ENCODE results near the gene MLLT3. TPM values are rescaled to one million over a fixed set of nuclear protein-coding genes. Genes with fewer than 3 reads are reported as not detected.

Gene MLLT3
- total RNA-seq, 1 experiment from 2014 or later = 13.0 TPM

DNA sequence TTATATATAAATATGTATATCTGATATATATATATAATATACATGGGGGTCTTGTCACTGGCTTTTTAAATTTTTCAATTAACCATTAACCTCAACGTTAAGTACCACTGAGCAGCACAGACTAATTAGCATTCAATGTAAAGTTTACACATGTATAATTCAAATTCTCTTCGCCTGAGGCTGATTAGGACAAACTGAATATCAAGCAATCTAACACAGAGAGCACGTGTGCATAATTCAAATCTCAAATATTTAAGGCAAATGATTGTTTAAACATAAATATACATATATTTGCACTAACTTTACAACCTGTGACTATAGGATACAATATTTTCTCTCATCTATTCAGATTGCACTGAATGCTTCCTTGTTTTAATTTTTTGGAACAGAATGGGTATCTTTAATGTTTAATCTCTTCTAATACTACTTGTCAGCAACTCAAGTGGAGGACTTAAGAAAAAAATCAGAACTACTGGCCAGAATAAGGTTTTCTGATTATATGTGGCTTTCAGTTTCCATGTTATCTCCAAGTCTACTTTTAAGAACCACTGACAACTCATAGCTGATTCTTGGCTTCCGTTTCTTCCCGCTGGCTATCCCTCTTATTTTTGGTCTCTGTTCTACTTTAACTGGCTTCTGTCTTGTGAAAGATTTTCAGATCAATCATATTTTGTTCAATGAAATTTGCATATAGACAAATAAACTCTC lies 204.8 kb downstream of the MLLT3 start:
- DNase-seq (ENCODE audit: low spot score) = no peak

DNA sequence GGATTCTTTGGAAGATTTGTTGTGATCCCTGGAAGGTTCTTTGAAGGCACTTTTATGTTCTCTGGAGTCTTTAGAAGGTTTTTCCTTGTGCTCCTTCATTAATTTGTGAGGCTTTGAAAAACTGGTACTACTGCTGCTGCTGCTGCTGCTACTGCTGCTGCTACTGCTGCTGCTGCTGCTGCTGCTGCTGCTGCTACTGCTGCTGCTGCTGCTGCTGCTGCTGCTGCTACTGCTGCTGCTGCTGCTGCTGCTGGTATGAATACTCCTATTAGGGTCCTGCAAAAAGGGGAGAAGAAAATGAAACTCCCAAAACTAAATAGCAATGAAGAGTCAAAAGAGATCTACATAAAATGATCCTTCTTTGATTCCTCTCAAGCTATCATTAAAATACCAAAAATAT lies 208.1 kb downstream of the MLLT3 start:
- DNase-seq (ENCODE audit: low spot score) = no peak

DNA sequence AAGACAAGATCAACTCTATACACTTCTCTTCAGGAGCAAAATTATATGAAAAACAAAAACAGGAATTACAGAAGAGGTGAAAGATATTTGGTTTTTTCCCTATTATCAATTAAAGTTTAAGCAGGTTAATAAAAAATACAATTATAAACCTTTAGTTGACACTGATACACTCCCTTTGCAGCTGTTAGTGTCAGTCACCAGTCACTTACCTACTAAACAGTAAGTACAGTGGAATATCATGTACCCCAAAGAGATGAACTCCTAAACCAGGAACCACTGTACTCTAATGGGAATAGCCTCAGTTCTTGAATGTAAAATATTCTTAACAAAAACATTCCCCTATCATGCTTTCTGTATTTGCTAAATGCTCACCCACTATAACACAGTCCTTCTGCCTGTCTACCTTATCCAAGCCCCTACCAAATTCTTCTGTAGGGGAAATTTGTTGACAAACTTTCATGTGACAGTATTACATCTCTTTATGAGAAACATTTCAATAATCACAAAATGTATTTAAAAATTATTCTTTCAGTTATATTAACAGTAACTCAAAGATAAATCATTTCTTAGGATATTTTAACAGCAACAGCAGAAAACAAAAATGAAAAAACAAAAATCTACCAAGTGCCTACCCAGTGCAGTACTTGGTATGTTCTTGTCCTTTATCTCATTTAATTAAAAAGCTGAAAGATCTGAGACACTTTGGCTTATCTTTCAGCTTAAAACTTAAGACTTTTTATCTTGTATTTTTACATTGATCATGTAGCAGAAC lies 212.8 kb downstream of the MLLT3 start:
- no peak for DNase-seq (ENCODE audit: low spot score)

DNA sequence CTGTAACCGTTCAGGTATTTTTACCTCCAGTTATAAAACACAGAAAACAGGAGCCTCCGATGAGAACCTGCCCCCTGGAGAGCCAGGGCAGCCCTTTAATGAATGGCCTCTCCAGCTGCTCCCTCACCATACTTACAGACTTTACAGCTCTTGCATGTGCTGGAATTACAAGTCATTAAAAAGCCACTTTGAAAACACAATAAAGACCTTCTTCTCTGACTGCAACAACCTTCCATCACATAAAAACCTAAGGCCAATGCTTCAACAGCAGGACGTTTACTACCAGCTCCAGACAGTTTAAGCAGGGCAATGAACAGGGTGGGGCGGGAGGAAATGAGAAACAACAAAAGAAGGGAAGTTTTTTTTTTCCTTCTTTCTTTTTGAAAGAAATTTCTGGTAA lies 213.8 kb downstream of the MLLT3 start:
- no peak for DNase-seq (ENCODE audit: low spot score)

DNA sequence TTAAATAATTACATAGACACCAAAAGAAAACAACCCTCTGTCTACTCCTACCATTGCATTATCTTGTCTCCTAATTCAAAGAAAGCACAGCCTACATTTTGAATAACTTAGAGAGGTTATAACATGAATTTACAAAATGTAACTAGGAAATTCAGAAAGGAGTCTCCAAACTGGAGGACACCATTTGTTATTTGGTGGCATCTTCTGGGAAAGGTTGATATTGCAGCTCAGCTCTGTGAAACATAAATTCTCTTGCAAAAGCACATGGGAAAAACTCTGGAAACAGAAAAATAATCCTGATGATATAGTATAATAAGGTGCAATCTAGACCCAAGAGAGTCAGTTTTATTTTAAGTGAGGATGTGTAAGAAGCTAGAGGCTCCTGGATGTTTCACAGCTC lies 215.3 kb downstream of the MLLT3 start:
- DNase-seq (ENCODE audit: low spot score) = no peak

DNA sequence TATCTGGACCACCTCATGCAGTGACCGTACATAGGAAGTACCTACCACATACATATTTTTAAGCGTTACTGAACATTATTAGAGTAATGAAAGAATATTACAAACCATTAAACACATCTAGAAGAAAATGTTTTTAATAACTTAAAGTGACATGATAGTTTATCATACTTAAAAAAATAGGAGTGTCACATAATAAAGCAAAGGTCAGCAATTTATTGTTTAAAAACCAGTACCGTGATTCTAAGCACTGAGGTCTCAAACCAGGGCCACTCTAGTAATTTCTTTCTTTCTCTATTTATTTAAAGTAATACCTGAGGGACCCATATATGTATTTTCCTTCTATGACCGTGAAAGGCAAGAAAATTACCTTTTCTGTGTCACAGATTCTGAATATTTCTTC lies 216.0 kb downstream of the MLLT3 start:
- DNase-seq (ENCODE audit: low spot score) = no peak

DNA sequence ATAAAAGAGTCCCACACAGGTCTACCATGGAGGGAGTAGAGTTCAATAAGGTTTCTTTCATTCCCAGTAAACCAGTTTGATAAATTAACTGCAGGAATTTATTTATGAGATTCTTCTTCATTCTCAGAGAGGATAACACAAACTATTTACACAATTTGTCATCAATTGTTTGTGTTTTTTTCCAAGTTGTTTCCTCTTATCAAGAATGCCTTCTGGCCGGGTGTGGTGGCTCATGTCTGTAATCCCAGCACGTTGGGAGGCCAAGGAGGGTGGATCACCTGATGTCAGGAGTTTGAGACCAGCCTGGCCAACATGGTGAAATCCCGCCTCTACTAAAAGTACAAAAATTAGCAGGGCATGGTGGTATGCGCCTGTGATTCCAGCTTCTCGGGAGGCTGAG lies 216.7 kb downstream of the MLLT3 start:
- no peak for DNase-seq (ENCODE audit: low spot score)

DNA sequence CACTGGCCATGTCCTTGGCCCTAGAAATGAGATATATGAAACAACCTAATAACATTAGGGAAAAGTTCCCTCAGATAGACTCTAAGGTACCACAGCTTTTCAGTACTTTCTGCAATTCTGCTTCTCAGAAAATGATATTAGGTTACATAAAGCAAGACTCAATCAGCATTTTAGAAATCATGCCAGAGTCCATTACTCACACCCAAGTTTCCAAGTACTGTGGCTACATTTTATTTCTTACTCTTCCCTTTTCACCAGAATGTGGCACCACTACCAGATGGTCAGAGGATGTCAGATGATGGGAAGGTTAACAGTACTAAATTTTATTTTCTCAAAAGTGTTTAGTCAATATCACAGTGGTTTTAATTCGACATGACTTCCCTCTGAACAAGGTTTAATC lies 217.2 kb downstream of the MLLT3 start:
- DNase-seq (ENCODE audit: low spot score) = no peak

DNA sequence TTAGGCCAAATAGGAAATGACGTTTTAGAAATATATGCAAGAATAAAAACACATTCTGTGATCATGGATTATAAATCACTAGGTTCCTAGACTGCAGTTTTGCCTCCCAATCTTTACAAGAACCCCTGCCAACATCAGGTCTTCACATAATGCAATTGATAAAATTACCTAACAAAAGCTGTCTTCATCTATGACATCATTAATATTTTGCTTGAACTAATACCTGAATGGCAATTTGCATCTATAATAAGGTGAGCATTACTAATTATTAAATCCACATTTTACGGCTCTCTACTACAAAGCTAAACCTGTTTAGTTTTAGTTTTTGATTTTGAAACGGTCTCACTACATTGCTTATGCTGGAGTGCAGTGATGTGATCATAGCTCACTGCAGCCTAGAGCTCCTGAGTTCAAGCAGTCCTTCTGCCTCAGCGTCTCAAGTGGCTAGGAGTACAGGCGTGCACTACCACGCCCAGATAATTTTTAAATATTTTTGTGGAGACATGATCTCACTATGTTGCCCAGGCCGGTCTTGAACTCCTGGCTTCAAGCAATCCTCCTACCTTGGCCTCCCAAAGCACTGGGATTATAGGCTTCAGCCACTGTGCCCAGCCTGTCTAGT lies 218.0 kb downstream of the MLLT3 start:
- DNase-seq (ENCODE audit: low spot score) = no peak

DNA sequence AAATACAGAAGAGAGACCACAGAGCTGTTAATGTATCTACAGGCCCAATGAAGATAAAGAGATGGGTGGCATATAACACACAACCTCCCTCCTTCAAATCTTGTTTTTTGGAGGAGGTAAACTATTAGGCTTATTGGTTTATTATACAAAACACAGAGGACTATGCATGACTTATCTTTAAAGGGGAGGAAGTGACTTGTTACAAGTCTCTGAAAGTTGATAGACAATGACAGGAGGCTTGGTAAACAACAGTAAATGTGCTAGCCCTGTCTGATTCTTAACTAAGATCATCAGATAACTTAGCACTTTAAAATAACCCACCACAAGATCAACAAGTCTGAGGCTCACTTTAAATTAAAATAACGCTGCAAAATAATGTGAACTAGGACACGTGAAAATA lies 219.0 kb downstream of the MLLT3 start:
- no peak for DNase-seq (ENCODE audit: low spot score)

DNA sequence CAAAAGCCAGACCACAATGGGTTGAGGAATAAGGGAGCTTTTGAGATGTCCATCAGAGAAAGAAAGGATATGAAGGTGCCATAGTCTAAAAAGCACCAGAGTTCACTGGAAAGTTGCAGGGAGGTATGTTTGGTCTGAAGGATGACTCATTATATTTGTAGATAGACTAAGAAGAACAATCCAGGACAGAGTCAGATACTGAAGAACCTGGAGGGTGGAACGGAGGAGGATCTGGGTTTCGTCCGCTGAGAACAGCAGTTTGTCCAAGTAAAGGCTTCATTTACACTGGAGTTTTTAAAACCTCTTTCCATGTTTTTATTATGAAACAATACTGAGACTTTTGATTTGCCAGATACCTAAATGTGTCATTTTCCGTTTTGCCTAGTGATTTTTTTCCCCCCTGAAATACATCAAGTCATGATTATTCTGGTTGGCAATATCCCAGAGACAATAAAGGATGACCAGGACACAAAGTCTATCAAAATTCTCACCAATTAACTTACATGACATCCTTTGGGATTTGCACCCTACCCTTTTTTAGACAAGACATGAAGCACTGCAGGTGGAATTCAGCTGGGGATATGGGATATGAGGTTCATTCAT lies 219.9 kb downstream of the MLLT3 start:
- DNase-seq (ENCODE audit: low spot score) = no peak

DNA sequence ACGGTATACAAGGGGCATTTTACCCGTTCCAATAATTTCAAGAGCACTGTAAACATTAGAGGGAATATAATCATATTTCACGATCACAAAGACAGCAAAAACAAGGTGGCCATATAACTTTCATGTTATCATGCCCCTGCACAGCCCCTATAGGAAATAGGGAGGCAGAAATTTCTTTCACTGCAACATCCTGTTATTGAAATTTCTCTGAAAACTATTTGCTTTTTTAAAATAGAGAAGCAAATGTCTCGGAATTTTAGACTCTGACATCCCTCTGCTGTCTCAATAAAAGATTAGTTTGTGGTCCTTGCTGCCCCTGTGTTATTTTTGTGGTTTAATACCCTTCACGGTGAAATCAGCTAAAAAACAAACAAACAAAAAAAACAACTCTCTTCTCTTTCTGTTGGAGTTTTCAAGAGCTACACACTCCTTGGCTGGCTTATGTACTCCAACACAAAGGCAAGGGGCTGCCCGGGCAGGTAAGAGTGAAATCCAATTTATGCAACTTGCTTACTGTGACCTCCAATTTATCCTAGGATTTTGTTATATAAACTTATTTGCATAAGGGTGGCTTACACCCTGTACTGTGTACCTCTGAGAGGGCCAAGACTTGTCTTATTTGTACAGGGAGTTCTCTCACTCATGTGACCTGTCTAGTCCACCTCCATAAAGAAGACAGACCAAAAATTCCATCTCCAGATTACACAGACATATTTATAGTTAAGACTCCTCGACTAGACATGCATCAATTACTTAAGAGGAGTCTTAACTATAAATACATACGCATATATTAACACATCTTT lies 223.6 kb downstream of the MLLT3 start:
- DNase-seq (ENCODE audit: low spot score) = no peak

DNA sequence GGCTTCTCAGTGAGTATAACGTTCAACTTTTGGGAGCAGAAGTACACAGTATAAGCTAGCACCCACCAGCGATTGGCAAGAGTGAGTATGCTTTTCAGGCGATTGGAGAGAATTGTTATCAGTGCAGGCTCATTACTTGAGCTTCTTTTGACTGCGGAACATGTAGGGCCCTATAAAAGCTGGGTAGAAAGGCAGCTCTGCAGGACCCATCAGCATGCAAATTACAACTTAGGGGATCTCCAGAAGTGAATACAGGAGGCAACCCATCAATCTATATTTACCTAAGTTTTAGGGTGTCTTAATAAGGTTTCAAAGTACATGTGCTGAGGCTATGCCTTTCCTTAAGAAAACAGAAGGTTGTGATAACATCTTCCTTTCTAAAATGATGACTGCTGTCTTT lies 225.0 kb downstream of the MLLT3 start:
- no peak for DNase-seq (ENCODE audit: low spot score)

DNA sequence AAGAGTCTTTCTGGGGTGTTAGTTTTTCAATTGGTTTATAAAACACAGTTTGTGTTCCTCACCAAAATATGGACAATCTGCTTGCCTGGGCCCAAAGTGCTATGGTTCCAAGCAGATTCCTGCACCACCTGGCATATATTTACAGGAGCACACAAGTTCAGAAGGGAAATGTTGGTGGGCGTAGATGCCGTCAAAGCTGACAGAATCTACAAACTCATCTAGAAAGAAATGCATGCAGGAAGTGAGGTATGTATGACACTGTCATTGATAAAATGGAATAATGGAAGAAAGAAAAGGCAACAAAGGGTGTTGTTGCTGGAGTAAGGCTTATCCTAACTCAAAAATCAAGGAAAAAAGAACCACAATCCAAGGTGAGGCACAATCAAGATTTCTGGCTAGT lies 225.8 kb downstream of the MLLT3 start:
- DNase-seq (ENCODE audit: low spot score) = no peak

DNA sequence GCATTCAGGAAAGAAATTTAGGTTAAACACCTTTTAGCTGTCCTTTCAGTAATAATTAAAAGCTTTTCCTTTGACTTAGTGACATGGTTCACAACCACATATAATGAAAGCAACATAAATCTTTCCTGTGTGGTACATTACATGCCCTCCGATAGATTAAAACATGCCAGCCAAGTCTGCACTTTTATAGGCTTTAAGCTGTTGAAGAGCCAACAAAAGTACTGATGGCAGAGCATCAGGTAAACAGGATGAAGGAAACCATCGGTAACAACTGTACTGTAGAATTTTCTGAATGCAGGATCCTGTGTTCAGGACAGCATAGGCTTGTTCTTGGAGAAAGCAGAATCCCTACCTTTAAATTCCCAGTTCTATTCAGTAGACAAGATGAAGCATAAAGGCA lies 226.6 kb downstream of the MLLT3 start:
- no peak for DNase-seq (ENCODE audit: low spot score)

DNA sequence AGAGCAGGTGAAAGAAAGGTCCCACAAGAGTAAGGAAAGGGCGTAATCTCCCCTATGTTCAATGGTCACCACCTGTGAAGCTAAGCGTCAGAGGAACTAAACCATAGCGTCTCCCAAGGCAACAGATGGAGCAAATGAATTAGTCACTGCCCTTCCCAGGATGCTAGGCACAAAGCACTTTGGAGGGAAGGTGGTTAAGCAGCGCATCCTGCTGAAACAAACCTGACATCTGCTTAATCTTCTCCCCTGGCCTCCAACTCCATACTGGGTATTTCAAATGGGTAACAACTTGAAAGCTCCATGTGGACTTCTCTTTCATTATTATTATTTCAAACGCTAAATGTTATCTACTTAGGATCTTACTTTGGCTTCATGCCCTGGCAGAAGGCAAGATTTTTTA lies 227.3 kb downstream of the MLLT3 start:
- no peak for DNase-seq (ENCODE audit: low spot score)

DNA sequence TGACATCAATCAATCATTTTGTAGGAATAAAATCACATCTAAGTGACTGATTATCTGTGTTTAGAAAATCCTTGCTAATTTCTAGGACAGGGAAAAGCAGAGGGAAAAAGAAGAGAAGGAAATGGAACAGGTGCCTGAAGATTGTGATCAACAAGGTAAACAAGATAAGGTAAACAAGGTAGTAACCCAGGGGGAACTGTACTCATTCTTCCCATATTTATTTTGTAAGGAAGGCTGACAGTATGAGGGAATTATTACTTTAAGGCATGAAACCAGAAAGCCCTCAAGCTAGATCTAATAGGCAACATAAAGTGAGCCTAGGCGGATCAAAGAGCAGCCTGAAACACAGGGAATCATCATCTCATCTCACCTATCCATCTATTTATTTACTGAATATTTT lies 231.1 kb downstream of the MLLT3 start:
- no peak for DNase-seq (ENCODE audit: low spot score)

DNA sequence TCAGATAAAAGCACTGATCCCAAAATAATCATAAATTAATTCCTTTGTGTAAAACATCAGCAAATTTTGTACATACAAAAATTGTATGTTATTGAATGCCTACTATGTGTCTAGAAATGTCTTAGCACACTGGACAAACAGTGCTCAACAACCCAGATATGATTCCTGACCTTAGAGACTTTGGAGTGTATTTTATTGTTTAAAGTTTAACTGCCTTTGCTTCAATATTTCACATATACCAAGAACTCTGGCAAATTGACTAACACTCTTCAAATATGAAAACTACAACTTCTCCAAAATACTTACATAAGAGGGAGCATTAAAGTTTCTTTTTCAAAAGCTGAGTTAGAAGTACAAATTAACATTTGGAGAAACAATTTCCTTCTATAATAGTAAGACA lies 231.9 kb downstream of the MLLT3 start:
- no peak for DNase-seq (ENCODE audit: low spot score)

DNA sequence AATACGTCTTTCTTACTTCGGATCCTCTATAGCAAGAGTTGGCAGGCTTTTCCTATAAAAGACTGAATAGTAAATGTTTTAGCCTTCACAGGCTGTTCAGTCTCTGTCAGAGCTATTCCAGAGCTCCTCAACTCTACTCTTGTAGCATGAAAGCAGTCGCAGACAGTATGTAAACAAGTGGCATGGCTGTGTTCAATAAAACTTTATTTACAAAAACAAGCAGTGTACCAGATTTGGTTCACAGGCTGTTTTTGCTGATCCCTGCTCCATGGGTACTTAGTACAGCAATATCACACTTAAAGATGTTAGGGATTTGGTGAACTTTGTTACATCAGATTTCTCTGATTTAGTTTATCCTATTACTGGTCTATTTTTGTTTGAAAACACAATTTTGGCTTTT lies 235.2 kb downstream of the MLLT3 start:
- DNase-seq (ENCODE audit: low spot score) = no peak

DNA sequence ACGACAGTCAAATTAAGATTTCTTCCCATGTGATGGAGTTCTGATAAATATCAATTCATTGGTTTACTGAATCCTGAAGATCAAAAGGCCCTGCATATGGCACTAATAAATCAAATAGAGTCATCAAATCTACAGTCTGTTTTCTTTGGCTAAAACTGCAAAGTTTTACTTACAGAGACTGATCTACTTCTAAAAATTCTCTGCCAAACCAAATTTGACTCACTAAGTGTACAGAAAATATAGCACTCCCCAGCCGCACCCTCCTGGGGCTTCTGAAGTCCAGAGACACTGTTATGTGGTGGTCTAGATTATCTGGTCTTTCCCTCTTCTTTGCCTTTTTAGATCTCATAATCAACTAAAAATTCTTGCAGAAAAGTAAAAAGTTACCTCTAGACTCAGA lies 237.7 kb downstream of the MLLT3 start:
- DNase-seq (ENCODE audit: low spot score) = no peak

DNA sequence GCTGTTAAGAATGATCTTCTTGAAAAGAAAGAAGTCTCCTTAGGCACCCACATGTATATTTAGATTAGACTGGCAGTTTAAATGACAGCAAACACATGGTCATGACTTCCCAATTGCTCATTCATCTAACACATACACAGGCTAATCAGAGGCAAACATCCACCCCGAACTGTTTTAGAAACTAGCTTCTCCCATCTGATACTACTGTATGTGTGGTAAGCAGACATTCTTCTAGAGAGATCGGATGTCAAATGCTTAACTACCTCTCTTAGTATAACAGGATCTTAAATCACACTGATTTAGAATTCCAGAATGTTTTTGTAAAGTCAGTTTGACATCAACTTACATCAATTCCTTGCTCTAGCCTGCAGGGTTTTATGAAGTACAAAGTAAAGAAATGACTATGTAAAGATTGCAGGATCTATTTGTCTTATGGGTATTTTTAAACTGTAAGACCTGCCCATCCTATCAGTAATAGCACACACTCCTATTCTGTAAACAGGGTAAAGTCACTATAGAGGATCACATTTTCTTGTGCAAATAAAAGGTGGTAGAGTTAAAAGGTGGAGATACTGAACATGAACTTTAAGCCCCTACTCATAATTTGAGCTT lies 239.7 kb downstream of the MLLT3 start:
- no peak for DNase-seq (ENCODE audit: low spot score)

DNA sequence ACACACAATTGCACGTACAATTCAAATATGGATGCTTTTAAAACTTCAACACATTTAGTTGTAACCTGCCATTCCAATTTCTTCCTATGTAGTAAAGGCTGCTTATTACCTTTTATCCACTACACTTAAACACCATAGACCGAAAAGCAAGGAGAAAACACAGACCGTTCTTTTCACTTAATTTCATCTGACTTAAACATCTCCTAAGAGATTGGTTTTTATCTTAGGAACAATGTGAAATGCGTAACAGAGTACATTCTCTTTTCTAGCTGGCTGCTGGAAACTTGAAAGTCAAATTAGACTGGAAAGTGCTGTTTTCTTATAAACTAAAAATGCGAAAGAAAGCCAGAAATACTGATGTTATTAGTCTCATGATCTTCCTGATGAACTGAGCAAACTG lies 241.8 kb downstream of the MLLT3 start:
- no peak for DNase-seq (ENCODE audit: low spot score)
